Keratinocyte (primary cell): Measurements from ENCODE around the gene TEKT2.

Experiments
- CTCF ChIP-seq, 3 experiments: IDR thresholded peaks in 1 of 3; conservative IDR thresholded peaks in 1 of 3; optimal IDR thresholded peaks in 1 of 3; 2 replicates in 2 of 3; 3 replicates in 1 of 3; pipeline versions ENCODE3 to v1.5.1; 2011; ENCODE audit warnings: low read length in 3 of 3, mild to moderate bottlenecking in 3 of 3, moderate library complexity in 2 of 3, control low read depth in 1 of 3, inconsistent platforms in 1 of 3; ENCODE audit not compliant: insufficient read depth in 2 of 3; ENCODE audit errors: extremely low read depth in 1 of 3
- EZH2 ChIP-seq: IDR thresholded peaks from one replicate; pipeline ENCODE4 v1.6.1; 2012; ENCODE audit warnings: inconsistent platforms, mild to moderate bottlenecking, low read length, moderate library complexity

- TF ChIP-seq CTCF (optimal IDR thresholded peaks at IDR 0.05 in 1 of 3, IDR thresholded peaks at IDR 0.05 in 1 of 3, conservative IDR thresholded peaks at IDR 0.05 in 1 of 3; ENCODE audit: extremely low read depth in 1 of 3, insufficient read depth in 2 of 3, low read length in 3 of 3) (no peak), EZH2 (no peak)
Observed at GRCh38 chr1:36068866-36069265, 15.0 kb upstream of the TEKT2 start.
